Fibroblast of lung (primary cell): ENCODE data around the gene HNRNPA2B1. TPM values are rescaled to one million over a fixed set of nuclear protein-coding genes. Genes with fewer than 3 reads are reported as not detected.
A peak's percentile ranks its signal among the peaks of the same experiment; 100 is the strongest.

Source experiments
- DNase-seq, 2 donors: peaks; one replicate each; pipeline versions ENCODE4 v3.0.0 to v3.0.0-alpha.2; 2010; ENCODE audit warnings: low read depth in 2 of 2
- H2AFZ ChIP-seq: 2 replicates; pipeline ENCODE4 v1.5.1; 2012; ENCODE audit warnings: low read length, control low read depth, inconsistent platforms
- H3K27ac ChIP-seq: 2 replicates; pipeline ENCODE4 v1.5.1; 2011; ENCODE audit warnings: low read length, control low read depth; ENCODE audit not compliant: insufficient read depth
- H3K27me3 ChIP-seq: 2 replicates; pipeline ENCODE4 v1.5.1; 2011; ENCODE audit warnings: mild to moderate bottlenecking, low read length; ENCODE audit not compliant: control insufficient read depth, insufficient read depth
- H3K36me3 ChIP-seq: 2 replicates; pipeline ENCODE4 v1.5.1; 2011; ENCODE audit warnings: low read length; ENCODE audit not compliant: control insufficient read depth, insufficient read depth
- H3K4me1 ChIP-seq: 2 replicates; pipeline ENCODE4 v1.5.1; 2011; ENCODE audit warnings: low read length; ENCODE audit not compliant: control insufficient read depth, insufficient read depth; ENCODE audit errors: extremely low read depth
- H3K4me2 ChIP-seq: 2 replicates; pipeline ENCODE4 v1.5.1; 2011; ENCODE audit warnings: low read length, control low read depth; ENCODE audit not compliant: insufficient read depth; ENCODE audit errors: extremely low read depth
- H3K4me3 ChIP-seq, 4 experiments: fragments of 200-600 bp in 1 of 4; sonication (generic) in 1 of 4; replicated peaks in 1 of 4; 2 replicates each; pipeline ENCODE4 v1.5.1; 2011 to 2016; ENCODE audit warnings: low read length in 4 of 4, low read depth in 3 of 4, mild to moderate bottlenecking in 3 of 4, control low read depth in 2 of 4, inconsistent platforms in 1 of 4, mixed read lengths in 1 of 4; ENCODE audit not compliant: insufficient read depth in 1 of 4; ENCODE audit errors: control extremely low read depth in 1 of 4
- H3K79me2 ChIP-seq: 2 replicates; pipeline ENCODE4 v1.5.1; 2012; ENCODE audit warnings: mild to moderate bottlenecking, low read length, inconsistent platforms; ENCODE audit not compliant: control insufficient read depth, insufficient read depth
- H3K9ac ChIP-seq: 2 replicates; pipeline ENCODE4 v1.5.1; 2011; ENCODE audit warnings: mild to moderate bottlenecking, low read length, control low read depth; ENCODE audit not compliant: insufficient read depth
- H3K9me3 ChIP-seq: 2 replicates; pipeline ENCODE4 v1.5.1; 2012; ENCODE audit warnings: low read depth, low read length; ENCODE audit not compliant: control insufficient read depth, insufficient read depth
- H4K20me1 ChIP-seq: 2 replicates; pipeline ENCODE4 v1.5.1; 2011; ENCODE audit warnings: low read length; ENCODE audit not compliant: control insufficient read depth, insufficient read depth; ENCODE audit errors: extremely low read depth
- CTCF ChIP-seq, 2 donors: IDR thresholded peaks in 1 of 2; conservative IDR thresholded peaks in 1 of 2; 1 replicate in 1 of 2; 2 replicates in 1 of 2; pipeline ENCODE4 v1.5.1; 2011 to 2012; ENCODE audit warnings: low read length in 2 of 2, control low read depth in 1 of 2, inconsistent platforms in 1 of 2, low read depth in 1 of 2, mild to moderate bottlenecking in 1 of 2
- EZH2 ChIP-seq: IDR thresholded peaks from 2 replicates; pipeline ENCODE4 v1.5.1; 2012; ENCODE audit warnings: low read length, control low read depth, mild to moderate bottlenecking; ENCODE audit errors: missing control alignments
- polyA minus RNA-seq: library from RNA; depleted of rRNA, polyadenylated mRNA; stranded (reverse); fragments of >200 nt; gene quantifications from 2 replicates; pipeline ENCODE4 v1.2.3, GENCODE V29; 2011; ENCODE audit warnings: low replicate concordance
- polyA plus RNA-seq, 2 donors: library from polyadenylated mRNA; depleted of rRNA in 1 of 2; stranded (reverse) in 1 of 2; unstranded in 1 of 2; fragments of >200 nt; gene quantifications; 2 replicates each; pipeline ENCODE4 v1.2.1, GENCODE V29; 2011 to 2012; ENCODE audit warnings: missing spikeins in 1 of 2
- total RNA-seq: library from RNA; depleted of rRNA; stranded (reverse); fragments of >200 nt; gene quantifications from 2 replicates; pipeline ENCODE4 v1.2.1, GENCODE V29; 2014

HNRNPA2B1 gene
- total RNA-seq (65.0 and 82.1 TPM in 2 replicates), polyA plus RNA-seq (428 and 602 TPM in 2 replicates), polyA minus RNA-seq (35.1 and 40.6 TPM in 2 replicates)
- 706 and 1,019 TPM in 2 replicates for polyA plus RNA-seq (2012)

- Histone ChIP-seq H3K4me1 (peaks cover 10% of the 10 kb centered on the region), H3K4me2 (peak within 1 kb of the TSS; percentile 78), H4K20me1 (peaks cover 10% of the 10 kb centered on the region), H3K4me3 (peak within 1 kb of the TSS; percentile 87 to 99 (median 92)), H2AFZ (peak within 1 kb of the TSS; percentile 42), H3K27ac (peak within 1 kb of the TSS; percentile 98), H3K79me2 (peaks cover 90% of the 10 kb centered on the region), H3K9me3 (no peaks in the 10 kb centered on the region), H3K36me3 (peaks cover 1% of the 10 kb centered on the region), H3K9ac (peak within 1 kb of the TSS; percentile 95), H3K27me3 (no peaks in the 10 kb centered on the region)
- DNase-seq = peak; percentile 96 to 98
- TF ChIP-seq CTCF (conservative IDR thresholded peaks at IDR 0.05 in 1 of 2, IDR thresholded peaks at IDR 0.05 in 1 of 2; ENCODE audit: low read depth in 1 of 2, low read length in 2 of 2) (no peak), EZH2 (no peak)
These were observed at the start of gene HNRNPA2B1 for GRCh38 chr7:26200444-26201246. TSS of gene HNRNPA2B1 (minus strand) at chr7:26200746. CDS start at chr7:26200577, 169 bp downstream.

GRCh38 chr7:26250239-26250638 lies 49.7 kb upstream of the HNRNPA2B1 start:
- H4K20me1 ChIP-seq = no peaks in the 10 kb centered on the region
- H2AFZ ChIP-seq = no peak overlapping the region
- no peaks in the 10 kb centered on the region for H3K9me3 ChIP-seq
- H3K9ac ChIP-seq = no peak overlapping the region
- H3K27me3 ChIP-seq = no peaks in the 10 kb centered on the region
- no peak overlapping the region for H3K4me3 ChIP-seq
- no peak overlapping the region for H3K27ac ChIP-seq
- no peak for DNase-seq
- H3K4me2 ChIP-seq = no peak overlapping the region
- H3K36me3 ChIP-seq = no peaks in the 10 kb centered on the region
- TF ChIP-seq EZH2 = no peak
- no peak for TF ChIP-seq CTCF (conservative IDR thresholded peaks at IDR 0.05 in 1 of 2, IDR thresholded peaks at IDR 0.05 in 1 of 2; ENCODE audit: low read depth in 1 of 2, low read length in 2 of 2)
- no peaks in the 10 kb centered on the region for H3K4me1 ChIP-seq
- H3K79me2 ChIP-seq = no peaks in the 10 kb centered on the region

- TF ChIP-seq EZH2 (no peak), CTCF (conservative IDR thresholded peaks at IDR 0.05 in 1 of 2, IDR thresholded peaks at IDR 0.05 in 1 of 2; ENCODE audit: low read depth in 1 of 2, low read length in 2 of 2) (no peak)
These were observed 44.6 kb upstream of the HNRNPA2B1 start for GRCh38 chr7:26245150-26245549.

More at GRCh38 chr7:26245150-26245549, 44.6 kb upstream of the HNRNPA2B1 start:
- Histone ChIP-seq H3K4me2 (no peak overlapping the region), H3K9ac (no peak overlapping the region), H3K79me2 (no peaks in the 10 kb centered on the region), H4K20me1 (no peaks in the 10 kb centered on the region), H3K9me3 (no peaks in the 10 kb centered on the region), H3K27me3 (no peaks in the 10 kb centered on the region), H3K27ac (no peak overlapping the region), H2AFZ (no peak overlapping the region), H3K36me3 (no peaks in the 10 kb centered on the region), H3K4me3 (no peak overlapping the region), H3K4me1 (no peaks in the 10 kb centered on the region)
- no peak for DNase-seq
